Caco-2 (cell line): Measurements from ENCODE around the gene EPHA1. TPM values are rescaled to one million over a fixed set of nuclear protein-coding genes. Genes with fewer than 3 reads are reported as not detected.

Source experiments
- BruUV-seq: library from RNA; stranded (reverse); fragments of 400-500 nt; replicated peaks from 2 replicates; lab custom pipeline; 2021; lab: Mats Ljungman, UMichigan
- CTCF ChIA-PET: fragments of 300-600 bp; sonication (Branson Sonifier 250); formaldehyde crosslinking; loops from one replicate; lab custom pipeline; 2022; ENCODE audit warnings: antibody characterized with exemption; lab: Charles Lee
- POLR2A ChIA-PET: fragments of 300-600 bp; sonication (Branson Sonifier 250); formaldehyde crosslinking; loops from one replicate; lab custom pipeline; 2022; ENCODE audit warnings: antibody characterized with exemption; lab: Charles Lee
- DNase-seq, 2 experiments: peaks; one replicate each; pipeline versions ENCODE4 v3.0.0 to v3.0.0-alpha.2; 2020 to 2022
- H3K27me3 ChIP-seq: replicated peaks from 2 replicates; pipeline ENCODE4 v1.6.0; 2011; ENCODE audit warnings: low read length; ENCODE audit not compliant: control insufficient read depth, insufficient read depth
- H3K36me3 ChIP-seq: 2 replicates; pipeline ENCODE4 v1.5.1; 2011; ENCODE audit warnings: low read length; ENCODE audit not compliant: control insufficient read depth, insufficient read depth
- H3K4me1 ChIP-seq: fragments of 250-450 bp; sonication (Bioruptor Pico); 2 replicates; pipeline ENCODE4 v1.5.1; 2020; ENCODE audit warnings: mild to moderate bottlenecking
- H3K4me3 ChIP-seq: 2 replicates; pipeline ENCODE4 v1.5.1; 2011; ENCODE audit warnings: low read depth, mild to moderate bottlenecking, control low read depth, low read length
- H3K9me3 ChIP-seq: fragments of 250-450 bp; sonication (Bioruptor Pico); 2 replicates; pipeline ENCODE4 v1.5.1; 2020; ENCODE audit warnings: mild to moderate bottlenecking, moderate library complexity
- H3K27ac Mint-ChIP-seq: one replicate; pipeline ENCODE4 v1.8.0; 2022; ENCODE audit warnings: mixed read lengths; ENCODE audit not compliant: unreplicated experiment
- H3K27me3 Mint-ChIP-seq: one replicate; pipeline ENCODE4 v1.8.0; 2022; ENCODE audit warnings: mixed read lengths; ENCODE audit not compliant: insufficient read depth, unreplicated experiment
- H3K36me3 Mint-ChIP-seq: one replicate; pipeline ENCODE4 v1.8.0; 2022; ENCODE audit warnings: mild to moderate bottlenecking, mixed read lengths; ENCODE audit not compliant: insufficient read depth, unreplicated experiment
- H3K4me1 Mint-ChIP-seq: one replicate; pipeline ENCODE4 v1.8.0; 2022; ENCODE audit warnings: low read depth, mixed read lengths; ENCODE audit not compliant: unreplicated experiment
- H3K4me3 Mint-ChIP-seq: one replicate; pipeline ENCODE4 v1.8.0; 2022; ENCODE audit warnings: mild to moderate bottlenecking, moderate library complexity, mixed read lengths; ENCODE audit not compliant: unreplicated experiment
- H3K9me3 Mint-ChIP-seq: one replicate; pipeline ENCODE4 v1.8.0; 2022; ENCODE audit warnings: mixed read lengths; ENCODE audit not compliant: unreplicated experiment
- intact Hi-C: fragments of 100-400 bp; cut with micrococcal nuclease; formaldehyde crosslinking; loops from one replicate; pipeline ENCODE4 v1.10.0; 2022; ENCODE audit not compliant: unreplicated experiment
- total RNA-seq: library from RNA; stranded (reverse); gene quantifications from 2 replicates; pipeline ENCODE4 v1.2.3, GENCODE V29; 2022
- TF ChIP-seq, protein P1 (sequence below), 2 experiments: fragments of 200-600 bp in 1 of 2; IDR thresholded peaks; 1 replicate in 1 of 2; 2 replicates in 1 of 2; pipeline versions ENCODE4 v1.5.1 to v1.8.0; 2011 to 2022; ENCODE audit warnings: antibody characterized with exemption in 1 of 2, control low read depth in 1 of 2, inconsistent platforms in 1 of 2, low read depth in 1 of 2, low read length in 1 of 2, mild to moderate bottlenecking in 1 of 2, moderate library complexity in 1 of 2; ENCODE audit not compliant: insufficient read depth in 1 of 2, severe bottlenecking in 1 of 2, unreplicated experiment in 1 of 2

EPHA1 gene
- total RNA-seq, 1 experiment from 2014 or later, result 66.6 TPM

DNA sequence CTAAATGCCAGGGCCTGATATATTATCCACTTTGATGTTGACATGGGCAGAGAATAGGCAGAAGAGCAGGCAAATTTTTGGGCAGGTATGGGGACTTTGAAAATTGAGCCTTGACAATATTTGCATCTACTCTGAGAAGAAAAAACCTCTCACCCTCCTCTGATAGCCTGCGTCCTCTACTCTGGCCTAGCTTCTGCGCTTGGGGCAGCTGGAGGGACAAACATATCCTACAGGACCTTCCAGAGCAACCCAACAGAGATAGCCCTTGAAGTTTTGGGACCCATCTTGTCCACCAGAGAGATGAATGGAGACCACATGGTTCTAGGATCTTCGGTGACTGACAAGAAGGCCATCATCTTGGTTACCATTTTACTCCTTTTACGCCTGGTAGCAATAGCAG, 34.5 kb upstream of the EPHA1 start, which contains the start of gene TAS2R60:
TSS of gene TAS2R60 (plus strand) at position 301 of the 400 bp plus-strand sequence. CDS start at position 301, 0 bp downstream.
- TF ChIP-seq, protein P1, sequence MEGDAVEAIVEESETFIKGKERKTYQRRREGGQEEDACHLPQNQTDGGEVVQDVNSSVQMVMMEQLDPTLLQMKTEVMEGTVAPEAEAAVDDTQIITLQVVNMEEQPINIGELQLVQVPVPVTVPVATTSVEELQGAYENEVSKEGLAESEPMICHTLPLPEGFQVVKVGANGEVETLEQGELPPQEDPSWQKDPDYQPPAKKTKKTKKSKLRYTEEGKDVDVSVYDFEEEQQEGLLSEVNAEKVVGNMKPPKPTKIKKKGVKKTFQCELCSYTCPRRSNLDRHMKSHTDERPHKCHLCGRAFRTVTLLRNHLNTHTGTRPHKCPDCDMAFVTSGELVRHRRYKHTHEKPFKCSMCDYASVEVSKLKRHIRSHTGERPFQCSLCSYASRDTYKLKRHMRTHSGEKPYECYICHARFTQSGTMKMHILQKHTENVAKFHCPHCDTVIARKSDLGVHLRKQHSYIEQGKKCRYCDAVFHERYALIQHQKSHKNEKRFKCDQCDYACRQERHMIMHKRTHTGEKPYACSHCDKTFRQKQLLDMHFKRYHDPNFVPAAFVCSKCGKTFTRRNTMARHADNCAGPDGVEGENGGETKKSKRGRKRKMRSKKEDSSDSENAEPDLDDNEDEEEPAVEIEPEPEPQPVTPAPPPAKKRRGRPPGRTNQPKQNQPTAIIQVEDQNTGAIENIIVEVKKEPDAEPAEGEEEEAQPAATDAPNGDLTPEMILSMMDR (IDR thresholded peaks at IDR 0.05; ENCODE audit: insufficient read depth in 1 of 2, low read depth in 1 of 2, low read length in 1 of 2, severe bottlenecking in 1 of 2, unreplicated experiment in 1 of 2), result no peak
- Mint-ChIP-seq H3K27ac (no peak within 1 kb of the TSS), H3K36me3 (no peaks in the 10 kb centered on the region), H3K4me3 (no peak within 1 kb of the TSS), H3K27me3 (no peaks in the 10 kb centered on the region), H3K9me3 (peaks cover 9% of the 10 kb centered on the region), H3K4me1 (no peaks in the 10 kb centered on the region)
- no peaks in the 10 kb centered on the region for H3K27me3 ChIP-seq
- ChIA-PET POLR2A (no interaction called here), CTCF (no interaction called here)
- no peaks in the 10 kb centered on the region for H3K36me3 ChIP-seq
- no TSS peak for BruUV-seq
- no peak within 1 kb of the TSS for H3K4me3 ChIP-seq
- DNase-seq, result no peak
- no peaks in the 10 kb centered on the region for H3K9me3 ChIP-seq
- intact Hi-C loops, result no loop called here
- no peaks in the 10 kb centered on the region for H3K4me1 ChIP-seq

DNA sequence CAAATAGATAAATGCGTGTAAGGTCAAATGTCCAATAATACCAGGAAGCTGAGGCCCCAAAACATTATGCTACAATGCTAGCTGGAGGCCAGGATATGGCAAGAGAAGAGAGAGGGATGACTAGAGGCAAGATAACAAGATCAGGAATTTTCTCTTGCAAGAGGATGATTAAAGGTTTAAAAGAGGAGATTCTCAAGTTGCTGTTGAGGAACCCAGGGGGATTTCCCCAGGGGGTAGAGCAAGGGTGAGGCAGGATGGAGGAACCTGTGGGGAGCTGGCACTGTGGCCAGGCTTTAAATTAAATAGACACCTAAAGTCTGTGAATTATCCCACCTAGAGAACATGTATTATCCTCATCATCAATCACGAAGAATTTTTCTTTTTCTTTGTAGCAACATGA, 31.2 kb upstream of the EPHA1 start:
- Mint-ChIP-seq H3K4me1 (no peaks in the 10 kb centered on the region), H3K4me3 (no peak overlapping the region), H3K9me3 (peaks cover 9% of the 10 kb centered on the region), H3K27ac (no peak overlapping the region), H3K27me3 (no peaks in the 10 kb centered on the region), H3K36me3 (no peaks in the 10 kb centered on the region)
- CTCF ChIA-PET, result no interaction called here
- Histone ChIP-seq H3K36me3 (no peaks in the 10 kb centered on the region), H3K4me3 (no peak overlapping the region), H3K9me3 (no peaks in the 10 kb centered on the region), H3K4me1 (no peaks in the 10 kb centered on the region), H3K27me3 (no peaks in the 10 kb centered on the region)
- TF ChIP-seq, protein P1 (IDR thresholded peaks at IDR 0.05; ENCODE audit: insufficient read depth in 1 of 2, low read depth in 1 of 2, low read length in 1 of 2, severe bottlenecking in 1 of 2, unreplicated experiment in 1 of 2), result no peak
- intact Hi-C loops, result no loop called here
- DNase-seq, result no peak
- POLR2A ChIA-PET, result no interaction called here
- BruUV-seq, result no TSS peak

DNA sequence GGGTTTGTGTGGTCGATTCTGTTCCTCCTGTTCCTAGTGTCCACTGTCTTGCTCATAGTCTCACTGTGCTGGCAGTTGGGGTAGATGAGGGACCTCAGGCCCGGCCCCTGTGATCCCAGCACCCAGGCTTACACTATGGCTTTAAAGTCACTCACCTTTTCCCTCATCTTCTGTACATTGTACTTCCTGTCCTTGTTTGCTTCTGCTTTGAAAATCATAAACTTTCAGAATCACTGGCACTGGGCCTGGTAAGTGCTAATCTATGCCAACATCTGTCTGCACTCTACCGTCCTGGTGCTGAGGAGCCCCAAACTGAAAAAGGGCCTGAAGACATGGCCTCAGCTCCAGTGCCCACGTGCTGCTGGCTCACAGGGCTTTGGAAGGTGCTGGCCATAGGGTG, 28.9 kb upstream of the EPHA1 start:
- peaks cover 9% of the 10 kb centered on the region for H3K9me3 Mint-ChIP-seq
- H3K4me3 Mint-ChIP-seq, result no peak overlapping the region
- no peaks in the 10 kb centered on the region for H3K4me1 Mint-ChIP-seq
- BruUV-seq, result no TSS peak
- POLR2A ChIA-PET, result no interaction called here
- no peaks in the 10 kb centered on the region for H3K36me3 Mint-ChIP-seq
- no peaks in the 10 kb centered on the region for H3K36me3 ChIP-seq
- H3K27me3 ChIP-seq, result no peaks in the 10 kb centered on the region
- no peaks in the 10 kb centered on the region for H3K9me3 ChIP-seq
- no peaks in the 10 kb centered on the region for H3K27me3 Mint-ChIP-seq
- CTCF ChIA-PET, result no interaction called here
- H3K4me1 ChIP-seq, result no peaks in the 10 kb centered on the region
- TF ChIP-seq, protein P1 (IDR thresholded peaks at IDR 0.05; ENCODE audit: insufficient read depth in 1 of 2, low read depth in 1 of 2, low read length in 1 of 2, severe bottlenecking in 1 of 2, unreplicated experiment in 1 of 2), result no peak
- H3K27ac Mint-ChIP-seq, result no peak overlapping the region
- no peak for DNase-seq
- no peak overlapping the region for H3K4me3 ChIP-seq
- intact Hi-C loops, result no loop called here
